ENCODE measurements around the gene ARNT2. TPM values are rescaled to one million over a fixed set of nuclear protein-coding genes. Genes with fewer than 3 reads are reported as not detected.

ARNT2 gene
- total RNA-seq, 1 donor from 2014 or later = 21.6 TPM

DNA sequence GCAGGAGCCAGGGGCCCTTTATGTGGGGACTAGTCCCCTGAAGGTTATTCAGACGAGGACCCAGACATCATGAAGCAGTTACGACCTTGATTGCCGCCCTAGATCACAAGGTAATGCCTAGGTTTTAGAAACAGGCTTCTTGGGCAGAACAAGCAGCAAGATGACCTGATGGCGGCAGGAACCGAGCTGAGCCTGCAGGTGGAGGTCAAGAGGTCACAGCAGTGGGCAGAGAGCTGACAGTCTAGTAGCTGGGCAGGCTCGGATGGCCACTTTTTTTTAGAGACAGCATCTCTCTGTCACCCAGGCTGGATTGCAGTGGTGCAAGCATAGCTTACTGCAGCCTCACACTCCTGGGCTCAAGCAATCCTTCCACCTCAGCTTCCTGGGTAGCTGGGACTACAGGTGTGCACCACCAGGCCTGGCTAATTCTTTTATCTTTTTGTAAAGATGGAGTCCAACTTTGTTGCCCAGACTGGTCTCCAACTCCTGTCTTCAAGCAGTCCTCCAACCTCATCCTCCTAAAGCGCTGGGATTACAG, 207.4 kb downstream of the ARNT2 start:
- no peaks in the 10 kb centered on the region for H3K27me3 ChIP-seq (ENCODE audit: control insufficient read depth, insufficient read depth, low read length)
- no peak for DNase-seq (ENCODE audit: low read depth)
- TF ChIP-seq CTCF (IDR thresholded peaks at IDR 0.05; ENCODE audit: insufficient read depth, low read length, poor library complexity, severe bottlenecking) = no peak
- no peak overlapping the region for H3K4me3 ChIP-seq (ENCODE audit: low read depth, low read length)
- H3K36me3 ChIP-seq (ENCODE audit: control insufficient read depth, insufficient read depth, low read length) = no peaks in the 10 kb centered on the region

DNA sequence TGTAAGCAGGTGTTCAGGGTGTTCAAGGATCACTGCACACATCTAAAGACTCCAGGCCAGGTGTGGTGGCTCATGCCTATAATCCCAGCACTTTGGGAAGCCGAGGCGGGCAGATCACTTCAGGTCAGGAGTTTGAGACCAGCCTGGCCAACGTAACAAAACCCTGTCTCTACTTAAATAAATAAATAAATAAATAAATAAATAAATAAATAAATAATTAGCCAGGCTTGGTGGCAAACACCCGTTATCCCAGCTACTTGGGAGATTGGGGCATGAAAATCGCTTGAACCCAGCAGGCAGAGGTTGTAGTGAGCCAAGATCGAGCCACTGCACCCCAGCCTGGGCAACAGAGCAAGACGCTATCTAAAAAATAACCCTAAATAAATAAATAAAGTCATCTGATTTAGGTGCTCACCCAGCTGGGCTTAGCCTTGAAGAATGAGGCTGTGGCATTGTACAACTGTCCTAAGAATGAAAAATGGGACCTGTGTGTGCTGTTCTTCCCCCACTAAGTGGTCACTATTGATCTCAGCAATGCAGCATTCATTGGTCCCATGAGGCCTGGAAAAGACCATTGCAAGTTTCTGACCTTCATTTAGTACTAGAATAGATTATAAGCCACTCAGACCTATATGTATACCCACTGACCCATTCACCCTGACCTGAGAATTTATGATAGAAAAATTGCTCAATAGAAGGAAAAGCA, 208.1 kb downstream of the ARNT2 start:
- no peak for TF ChIP-seq CTCF (IDR thresholded peaks at IDR 0.05; ENCODE audit: insufficient read depth, low read length, poor library complexity, severe bottlenecking)
- DNase-seq (ENCODE audit: low read depth) = no peak
- no peak overlapping the region for H3K4me3 ChIP-seq (ENCODE audit: low read depth, low read length)
- no peaks in the 10 kb centered on the region for H3K27me3 ChIP-seq (ENCODE audit: control insufficient read depth, insufficient read depth, low read length)
- no peaks in the 10 kb centered on the region for H3K36me3 ChIP-seq (ENCODE audit: control insufficient read depth, insufficient read depth, low read length)

DNA sequence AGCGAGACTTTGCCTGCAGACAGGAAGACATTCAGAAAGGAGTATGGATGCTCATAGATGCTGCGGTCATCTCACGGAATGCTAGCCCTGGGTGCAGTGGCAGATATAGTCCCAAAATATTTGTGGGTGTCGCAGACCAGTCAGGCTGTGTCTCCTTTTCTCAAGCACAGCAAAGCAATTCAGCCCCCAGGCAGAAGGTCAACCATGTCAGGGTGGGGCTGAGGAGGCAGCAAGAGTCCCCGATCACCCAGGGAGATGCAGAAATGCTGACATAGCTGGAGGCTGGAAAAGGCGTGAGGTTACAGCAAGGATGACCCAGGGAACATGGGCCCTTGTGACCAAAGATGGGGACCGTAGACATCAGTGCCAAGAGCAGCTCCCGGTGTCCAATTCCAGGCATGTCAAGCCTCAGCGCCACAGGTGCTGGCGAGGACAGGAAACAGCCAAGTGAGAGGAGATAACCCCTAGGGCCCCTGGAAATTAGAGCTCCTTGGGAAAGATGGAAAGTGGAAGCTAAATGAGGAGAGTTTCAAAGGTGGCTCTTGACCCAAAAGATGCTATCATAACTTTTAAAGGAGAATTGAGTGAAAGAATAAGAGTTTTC, 209.7 kb downstream of the ARNT2 start:
- Histone ChIP-seq H3K27me3 (ENCODE audit: control insufficient read depth, insufficient read depth, low read length) (peaks cover 5% of the 10 kb centered on the region), H3K36me3 (ENCODE audit: control insufficient read depth, insufficient read depth, low read length) (no peaks in the 10 kb centered on the region), H3K4me3 (ENCODE audit: low read depth, low read length) (no peak overlapping the region)
- no peak for DNase-seq (ENCODE audit: low read depth)
- TF ChIP-seq CTCF (IDR thresholded peaks at IDR 0.05; ENCODE audit: insufficient read depth, low read length, poor library complexity, severe bottlenecking) = no peak

GRCh38 chr15:80614711-80615360, 210.7 kb downstream of the ARNT2 start:
- Histone ChIP-seq H3K4me3 (ENCODE audit: low read depth, low read length) (no peak overlapping the region), H3K36me3 (ENCODE audit: control insufficient read depth, insufficient read depth, low read length) (no peaks in the 10 kb centered on the region), H3K27me3 (ENCODE audit: control insufficient read depth, insufficient read depth, low read length) (peaks cover 5% of the 10 kb centered on the region)
- DNase-seq (ENCODE audit: low read depth) = no peak
- TF ChIP-seq CTCF (IDR thresholded peaks at IDR 0.05; ENCODE audit: insufficient read depth, low read length, poor library complexity, severe bottlenecking) = no peak

- no peak for DNase-seq (ENCODE audit: low read depth)
- H3K27me3 ChIP-seq (ENCODE audit: control insufficient read depth, insufficient read depth, low read length) = peaks cover 5% of the 10 kb centered on the region
- no peak overlapping the region for H3K4me3 ChIP-seq (ENCODE audit: low read depth, low read length)
- no peak for TF ChIP-seq CTCF (IDR thresholded peaks at IDR 0.05; ENCODE audit: insufficient read depth, low read length, poor library complexity, severe bottlenecking)
- H3K36me3 ChIP-seq (ENCODE audit: control insufficient read depth, insufficient read depth, low read length) = no peaks in the 10 kb centered on the region
These were observed 211.2 kb downstream of the ARNT2 start for GRCh38 chr15:80615361-80615736.
